ENCODE measurements around the gene MEGF6. TPM values are rescaled to one million over a fixed set of nuclear protein-coding genes. Genes with fewer than 3 reads are reported as not detected.

Gene MEGF6
- total RNA-seq, 4 donors from 2014 or later = 0.88 to 69.0 (median 36.9) TPM

GRCh38 chr1:3477241-3477995 is 133.9 kb downstream of the MEGF6 start:
- Histone ChIP-seq H3K9me3 (no peaks in the 10 kb centered on the region), H3K4me3 (no peak overlapping the region), H3K4me1 (no peaks in the 10 kb centered on the region), H3K36me3 (no peaks in the 10 kb centered on the region), H3K27ac (no peak overlapping the region), H3K27me3 (no peaks in the 10 kb centered on the region)
- intact Hi-C loops (cut with DNase I; ENCODE audit: low total_unique reads) = no loop called here
- DNase-seq = no peak
- TF ChIP-seq POLR2A (IDR thresholded peaks at IDR 0.05) (no peak), CTCF (IDR thresholded peaks at IDR 0.05) (no peak)

- DNase-seq = no peak
- H3K27ac ChIP-seq = no peak overlapping the region
- H3K27me3 ChIP-seq = no peaks in the 10 kb centered on the region
- no peaks in the 10 kb centered on the region for H3K9me3 ChIP-seq
- intact Hi-C loops (cut with DNase I; ENCODE audit: low total_unique reads) = no loop called here
- no peak overlapping the region for H3K4me3 ChIP-seq
- TF ChIP-seq POLR2A (IDR thresholded peaks at IDR 0.05) (no peak), CTCF (IDR thresholded peaks at IDR 0.05) (no peak)
- H3K36me3 ChIP-seq = no peaks in the 10 kb centered on the region
- no peaks in the 10 kb centered on the region for H3K4me1 ChIP-seq
Observed at GRCh38 chr1:3476666-3477065, 134.6 kb downstream of the MEGF6 start.

GRCh38 chr1:3475839-3476573 is 135.3 kb downstream of the MEGF6 start:
- no peak overlapping the region for H3K4me3 ChIP-seq
- no peak for TF ChIP-seq POLR2A (IDR thresholded peaks at IDR 0.05)
- no peak for TF ChIP-seq CTCF (IDR thresholded peaks at IDR 0.05)
- H3K4me1 ChIP-seq = no peaks in the 10 kb centered on the region
- no peak for DNase-seq
- no peak overlapping the region for H3K27ac ChIP-seq
- no peaks in the 10 kb centered on the region for H3K27me3 ChIP-seq
- no peaks in the 10 kb centered on the region for H3K9me3 ChIP-seq
- no peaks in the 10 kb centered on the region for H3K36me3 ChIP-seq
- intact Hi-C loops (cut with DNase I; ENCODE audit: low total_unique reads) = no loop called here

- H3K27me3 ChIP-seq = no peaks in the 10 kb centered on the region
Observed at GRCh38 chr1:3474421-3474820, 136.9 kb downstream of the MEGF6 start.

More at GRCh38 chr1:3474421-3474820, 136.9 kb downstream of the MEGF6 start:
- H3K4me1 ChIP-seq = no peaks in the 10 kb centered on the region
- no peaks in the 10 kb centered on the region for H3K9me3 ChIP-seq
- no peak for TF ChIP-seq POLR2A (IDR thresholded peaks at IDR 0.05)
- no peak for TF ChIP-seq CTCF (IDR thresholded peaks at IDR 0.05)
- no peak overlapping the region for H3K27ac ChIP-seq
- H3K36me3 ChIP-seq = no peaks in the 10 kb centered on the region
- H3K4me3 ChIP-seq = no peak overlapping the region
- no peak for DNase-seq
- intact Hi-C loops (cut with DNase I; ENCODE audit: low total_unique reads) = no loop called here

Measured in uterus (tissue), 4 donors.